GM19239 (cell line): ENCODE data around the gene FOLR2.
"Not testable (repeated sequence)": the region's sequence is repeated elsewhere in the genome, so short reads cannot be mapped to it uniquely, and the experiment has no call there.

ENCODE experiments used
- DNase-seq: peaks from one replicate; pipeline ENCODE4 v3.0.0; 2011; ENCODE audit warnings: low spot score; ENCODE audit not compliant: insufficient read length
- FAIRE-seq: peaks from 2 replicates; lab custom pipeline; 2011; peaks lifted over from hg19 to GRCh38; lab: Jason Lieb, UNC

FOLR2 gene

GRCh38 chr11:72263361-72263760 is 46.8 kb downstream of the FOLR2 start:
- DNase-seq (no peak), FAIRE-seq (no peak)

GRCh38 chr11:72265951-72266350 is 49.4 kb downstream of the FOLR2 start:
- FAIRE-seq (no peak), DNase-seq (no peak)

- not testable (repeated sequence) for DNase-seq, FAIRE-seq
Observed at GRCh38 chr11:72266960-72267359, 50.4 kb downstream of the FOLR2 start.

GRCh38 chr11:72267956-72268617 is 51.5 kb downstream of the FOLR2 start:
- peak; percentile 8 for FAIRE-seq

More at GRCh38 chr11:72267956-72268617, 51.5 kb downstream of the FOLR2 start:
- DNase-seq: no peak
